ENCODE measurements around the gene QSOX1. TPM values are rescaled to one million over a fixed set of nuclear protein-coding genes. Genes with fewer than 3 reads are reported as not detected.

The QSOX1 gene
- total and polyA plus RNA-seq, 2 donors, result 9.1 to 48.2 TPM

- Histone ChIP-seq H3K27ac (ENCODE audit: low read depth in 1 of 2, low read length in 1 of 2) (no peak overlapping the region), H3K27me3 (ENCODE audit: control insufficient read depth in 2 of 2, insufficient read depth in 1 of 2, low read length in 1 of 2) (no peaks in the 10 kb centered on the region), H3K4me3 (ENCODE audit: low read length in 2 of 2) (no peak overlapping the region), H3K9me3 (ENCODE audit: control insufficient read depth in 2 of 2, insufficient read depth in 1 of 2, low read length in 1 of 2) (no peaks in the 10 kb centered on the region), H3K4me1 (ENCODE audit: control insufficient read depth in 2 of 2, insufficient read depth in 2 of 2, low read length in 2 of 2) (no peaks in the 10 kb centered on the region), H3K36me3 (ENCODE audit: control insufficient read depth in 2 of 2, insufficient read depth in 2 of 2, low read length in 1 of 2) (no peaks in the 10 kb centered on the region)
- 97% methylated on average over 12 of the region's 12 CpGs for WGBS
- DNase-seq (ENCODE audit: low read depth in 6 of 9, low spot score in 9 of 9), result no peak
Measured at GRCh38 chr1:180165509-180166435, 11.1 kb downstream of the QSOX1 start.

GRCh38 chr1:180166436-180166800 is 11.7 kb downstream of the QSOX1 start:
- Histone ChIP-seq H3K9me3 (ENCODE audit: control insufficient read depth in 2 of 2, insufficient read depth in 1 of 2, low read length in 1 of 2) (no peaks in the 10 kb centered on the region), H3K36me3 (ENCODE audit: control insufficient read depth in 2 of 2, insufficient read depth in 2 of 2, low read length in 1 of 2) (no peaks in the 10 kb centered on the region), H3K27me3 (ENCODE audit: control insufficient read depth in 2 of 2, insufficient read depth in 1 of 2, low read length in 1 of 2) (no peaks in the 10 kb centered on the region), H3K4me1 (ENCODE audit: control insufficient read depth in 2 of 2, insufficient read depth in 2 of 2, low read length in 2 of 2) (no peaks in the 10 kb centered on the region), H3K4me3 (ENCODE audit: low read length in 2 of 2) (no peak overlapping the region), H3K27ac (ENCODE audit: low read depth in 1 of 2, low read length in 1 of 2) (no peak overlapping the region)
- 97% methylated on average over 5 of the region's 5 CpGs for WGBS
- DNase-seq (ENCODE audit: low read depth in 6 of 9, low spot score in 9 of 9), result no peak

- Histone ChIP-seq H3K27ac (ENCODE audit: low read depth in 1 of 2, low read length in 1 of 2) (no peak overlapping the region), H3K36me3 (ENCODE audit: control insufficient read depth in 2 of 2, insufficient read depth in 2 of 2, low read length in 1 of 2) (no peaks in the 10 kb centered on the region), H3K4me3 (ENCODE audit: low read length in 2 of 2) (no peak overlapping the region), H3K9me3 (ENCODE audit: control insufficient read depth in 2 of 2, insufficient read depth in 1 of 2, low read length in 1 of 2) (no peaks in the 10 kb centered on the region), H3K27me3 (ENCODE audit: control insufficient read depth in 2 of 2, insufficient read depth in 1 of 2, low read length in 1 of 2) (no peaks in the 10 kb centered on the region), H3K4me1 (ENCODE audit: control insufficient read depth in 2 of 2, insufficient read depth in 2 of 2, low read length in 2 of 2) (no peaks in the 10 kb centered on the region)
- 95% methylated on average over 8 of the region's 8 CpGs for WGBS
- no peak for DNase-seq (ENCODE audit: low read depth in 6 of 9, low spot score in 9 of 9)
Measured at GRCh38 chr1:180167021-180167701, 12.5 kb downstream of the QSOX1 start.

- no peak overlapping the region for H3K4me3 ChIP-seq (ENCODE audit: low read length in 2 of 2)
- no peak for DNase-seq (ENCODE audit: low read depth in 6 of 9, low spot score in 9 of 9)
- WGBS, result 95% methylated on average over 13 of the region's 13 CpGs
- no peak overlapping the region for H3K27ac ChIP-seq (ENCODE audit: low read depth in 1 of 2, low read length in 1 of 2)
- no peaks in the 10 kb centered on the region for H3K4me1 ChIP-seq (ENCODE audit: control insufficient read depth in 2 of 2, insufficient read depth in 2 of 2, low read length in 2 of 2)
- H3K27me3 ChIP-seq (ENCODE audit: control insufficient read depth in 2 of 2, insufficient read depth in 1 of 2, low read length in 1 of 2), result no peaks in the 10 kb centered on the region
- H3K9me3 ChIP-seq (ENCODE audit: control insufficient read depth in 2 of 2, insufficient read depth in 1 of 2, low read length in 1 of 2), result no peaks in the 10 kb centered on the region
- no peaks in the 10 kb centered on the region for H3K36me3 ChIP-seq (ENCODE audit: control insufficient read depth in 2 of 2, insufficient read depth in 2 of 2, low read length in 1 of 2)
Measured at GRCh38 chr1:180167721-180168467, 13.2 kb downstream of the QSOX1 start.

- no peaks in the 10 kb centered on the region for H3K27me3 ChIP-seq (ENCODE audit: control insufficient read depth in 2 of 2, insufficient read depth in 1 of 2, low read length in 1 of 2)
- H3K9me3 ChIP-seq (ENCODE audit: control insufficient read depth in 2 of 2, insufficient read depth in 1 of 2, low read length in 1 of 2), result no peaks in the 10 kb centered on the region
- WGBS, result 91% methylated on average over 12 of the region's 12 CpGs
- no peaks in the 10 kb centered on the region for H3K36me3 ChIP-seq (ENCODE audit: control insufficient read depth in 2 of 2, insufficient read depth in 2 of 2, low read length in 1 of 2)
- no peaks in the 10 kb centered on the region for H3K4me1 ChIP-seq (ENCODE audit: control insufficient read depth in 2 of 2, insufficient read depth in 2 of 2, low read length in 2 of 2)
- H3K4me3 ChIP-seq (ENCODE audit: low read length in 2 of 2), result no peak overlapping the region
- DNase-seq (ENCODE audit: low read depth in 6 of 9, low spot score in 9 of 9), result no peak
- H3K27ac ChIP-seq (ENCODE audit: low read depth in 1 of 2, low read length in 1 of 2), result no peak overlapping the region
Measured at GRCh38 chr1:180168786-180169639, 14.3 kb downstream of the QSOX1 start.

GRCh38 chr1:180169640-180170195 is 15.0 kb downstream of the QSOX1 start:
- Histone ChIP-seq H3K9me3 (ENCODE audit: control insufficient read depth in 2 of 2, insufficient read depth in 1 of 2, low read length in 1 of 2) (no peaks in the 10 kb centered on the region), H3K36me3 (ENCODE audit: control insufficient read depth in 2 of 2, insufficient read depth in 2 of 2, low read length in 1 of 2) (no peaks in the 10 kb centered on the region), H3K4me1 (ENCODE audit: control insufficient read depth in 2 of 2, insufficient read depth in 2 of 2, low read length in 2 of 2) (no peaks in the 10 kb centered on the region), H3K27me3 (ENCODE audit: control insufficient read depth in 2 of 2, insufficient read depth in 1 of 2, low read length in 1 of 2) (no peaks in the 10 kb centered on the region), H3K4me3 (ENCODE audit: low read length in 2 of 2) (no peak overlapping the region), H3K27ac (ENCODE audit: low read depth in 1 of 2, low read length in 1 of 2) (no peak overlapping the region)
- 92% methylated on average over 13 of the region's 13 CpGs for WGBS
- DNase-seq (ENCODE audit: low read depth in 6 of 9, low spot score in 9 of 9), result no peak

- Histone ChIP-seq H3K36me3 (ENCODE audit: control insufficient read depth in 2 of 2, insufficient read depth in 2 of 2, low read length in 1 of 2) (no peaks in the 10 kb centered on the region), H3K4me1 (ENCODE audit: control insufficient read depth in 2 of 2, insufficient read depth in 2 of 2, low read length in 2 of 2) (no peaks in the 10 kb centered on the region), H3K4me3 (ENCODE audit: low read length in 2 of 2) (no peak overlapping the region), H3K9me3 (ENCODE audit: control insufficient read depth in 2 of 2, insufficient read depth in 1 of 2, low read length in 1 of 2) (no peaks in the 10 kb centered on the region), H3K27me3 (ENCODE audit: control insufficient read depth in 2 of 2, insufficient read depth in 1 of 2, low read length in 1 of 2) (no peaks in the 10 kb centered on the region), H3K27ac (ENCODE audit: low read depth in 1 of 2, low read length in 1 of 2) (no peak overlapping the region)
- DNase-seq (ENCODE audit: low read depth in 6 of 9, low spot score in 9 of 9), result no peak
- 83% methylated on average over 4 of the region's 4 CpGs for WGBS
Measured at GRCh38 chr1:180170546-180171151, 16.0 kb downstream of the QSOX1 start.

GRCh38 chr1:180171691-180172090 is 17.0 kb downstream of the QSOX1 start:
- Histone ChIP-seq H3K4me1 (ENCODE audit: control insufficient read depth in 2 of 2, insufficient read depth in 2 of 2, low read length in 2 of 2) (no peaks in the 10 kb centered on the region), H3K4me3 (ENCODE audit: low read length in 2 of 2) (no peak overlapping the region), H3K36me3 (ENCODE audit: control insufficient read depth in 2 of 2, insufficient read depth in 2 of 2, low read length in 1 of 2) (no peaks in the 10 kb centered on the region), H3K9me3 (ENCODE audit: control insufficient read depth in 2 of 2, insufficient read depth in 1 of 2, low read length in 1 of 2) (peaks cover 0 to 2% of the 10 kb centered on the region in 2 donors), H3K27ac (ENCODE audit: low read depth in 1 of 2, low read length in 1 of 2) (no peak overlapping the region), H3K27me3 (ENCODE audit: control insufficient read depth in 2 of 2, insufficient read depth in 1 of 2, low read length in 1 of 2) (no peaks in the 10 kb centered on the region)
- DNase-seq (ENCODE audit: low read depth in 6 of 9, low spot score in 9 of 9), result no peak
- WGBS, result 96% methylated on average over 8 of the region's 8 CpGs

All from thymus (tissue), 11 donors.